ENCODE measurements around the gene CDH13.

The CDH13 gene

DNA sequence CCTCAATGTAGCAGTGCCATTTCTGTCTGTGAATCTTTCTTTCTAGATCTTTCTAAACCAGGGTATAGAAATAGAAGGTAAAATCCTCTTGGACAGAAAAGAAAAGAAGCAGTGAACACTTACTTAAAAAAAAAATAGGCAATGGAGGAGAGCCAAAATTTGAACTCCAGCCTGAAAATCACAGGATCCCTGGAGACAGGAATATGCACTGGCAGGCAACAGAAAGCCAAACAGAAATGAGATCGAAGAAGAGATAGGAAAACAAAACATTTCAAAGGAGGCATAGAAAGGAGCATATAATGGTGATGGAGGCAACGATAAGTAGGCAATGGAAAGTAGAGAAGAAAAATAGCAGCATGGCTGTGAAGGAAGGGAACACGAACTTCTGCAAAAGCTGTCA lies 927.3 kb downstream of the CDH13 start:
- Histone ChIP-seq H3K9ac (ENCODE audit: low read length) (no peak overlapping the region), H3K27ac (ENCODE audit: low read depth, low read length) (no peak overlapping the region), H3K9me3 (ENCODE audit: control insufficient read depth, insufficient read depth, low read depth, low read length) (no peaks in the 10 kb centered on the region), H3K4me1 (ENCODE audit: control insufficient read depth, insufficient read depth, low read length) (no peaks in the 10 kb centered on the region), H3K4me3 (ENCODE audit: low read depth, low read length) (no peak overlapping the region), H3K27me3 (ENCODE audit: control insufficient read depth, insufficient read depth, low read length) (no peaks in the 10 kb centered on the region), H3K36me3 (ENCODE audit: control insufficient read depth, insufficient read depth, low read length) (no peaks in the 10 kb centered on the region)

GRCh38 chr16:83554540-83554939 lies 927.8 kb downstream of the CDH13 start:
- no peaks in the 10 kb centered on the region for H3K36me3 ChIP-seq (ENCODE audit: control insufficient read depth, insufficient read depth, low read length)
- H3K4me1 ChIP-seq (ENCODE audit: control insufficient read depth, insufficient read depth, low read length), result no peaks in the 10 kb centered on the region
- no peaks in the 10 kb centered on the region for H3K9me3 ChIP-seq (ENCODE audit: control insufficient read depth, insufficient read depth, low read depth, low read length)
- no peak overlapping the region for H3K4me3 ChIP-seq (ENCODE audit: low read depth, low read length)
- no peak overlapping the region for H3K9ac ChIP-seq (ENCODE audit: low read length)
- no peak overlapping the region for H3K27ac ChIP-seq (ENCODE audit: low read depth, low read length)
- H3K27me3 ChIP-seq (ENCODE audit: control insufficient read depth, insufficient read depth, low read length), result no peaks in the 10 kb centered on the region

DNA sequence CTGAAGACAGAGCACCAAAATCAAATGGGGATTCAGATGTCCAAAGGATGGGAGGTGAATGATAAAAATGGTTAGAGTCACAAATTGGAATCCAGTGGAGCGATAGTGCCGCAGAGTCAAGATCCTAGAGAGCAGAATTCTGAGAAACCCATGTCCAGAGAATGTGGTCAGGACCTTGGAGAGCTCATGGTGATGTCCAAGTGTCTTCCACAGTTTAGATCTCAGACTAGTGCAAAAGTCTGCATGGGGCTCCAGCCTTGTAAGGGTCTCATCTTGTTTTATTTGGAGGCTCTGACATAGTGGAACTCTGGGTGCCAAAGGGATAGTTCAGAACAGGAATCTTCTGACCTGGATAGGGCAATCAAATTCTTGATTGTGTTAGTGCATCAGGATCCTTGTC lies 935.1 kb downstream of the CDH13 start:
- Histone ChIP-seq H3K36me3 (ENCODE audit: control insufficient read depth, insufficient read depth, low read length) (no peaks in the 10 kb centered on the region), H3K4me3 (ENCODE audit: low read depth, low read length) (no peak overlapping the region), H3K4me1 (ENCODE audit: control insufficient read depth, insufficient read depth, low read length) (no peaks in the 10 kb centered on the region), H3K27me3 (ENCODE audit: control insufficient read depth, insufficient read depth, low read length) (no peaks in the 10 kb centered on the region), H3K9me3 (ENCODE audit: control insufficient read depth, insufficient read depth, low read depth, low read length) (no peaks in the 10 kb centered on the region), H3K9ac (ENCODE audit: low read length) (no peak overlapping the region), H3K27ac (ENCODE audit: low read depth, low read length) (no peak overlapping the region)

- H3K4me1 ChIP-seq (ENCODE audit: control insufficient read depth, insufficient read depth, low read length), result no peaks in the 10 kb centered on the region
- H3K27ac ChIP-seq (ENCODE audit: low read depth, low read length), result no peak overlapping the region
- H3K9ac ChIP-seq (ENCODE audit: low read length), result no peak overlapping the region
- no peaks in the 10 kb centered on the region for H3K9me3 ChIP-seq (ENCODE audit: control insufficient read depth, insufficient read depth, low read depth, low read length)
- H3K27me3 ChIP-seq (ENCODE audit: control insufficient read depth, insufficient read depth, low read length), result no peaks in the 10 kb centered on the region
- no peak overlapping the region for H3K4me3 ChIP-seq (ENCODE audit: low read depth, low read length)
- no peaks in the 10 kb centered on the region for H3K36me3 ChIP-seq (ENCODE audit: control insufficient read depth, insufficient read depth, low read length)
Measured at GRCh38 chr16:83568345-83568744, 941.6 kb downstream of the CDH13 start.

DNA sequence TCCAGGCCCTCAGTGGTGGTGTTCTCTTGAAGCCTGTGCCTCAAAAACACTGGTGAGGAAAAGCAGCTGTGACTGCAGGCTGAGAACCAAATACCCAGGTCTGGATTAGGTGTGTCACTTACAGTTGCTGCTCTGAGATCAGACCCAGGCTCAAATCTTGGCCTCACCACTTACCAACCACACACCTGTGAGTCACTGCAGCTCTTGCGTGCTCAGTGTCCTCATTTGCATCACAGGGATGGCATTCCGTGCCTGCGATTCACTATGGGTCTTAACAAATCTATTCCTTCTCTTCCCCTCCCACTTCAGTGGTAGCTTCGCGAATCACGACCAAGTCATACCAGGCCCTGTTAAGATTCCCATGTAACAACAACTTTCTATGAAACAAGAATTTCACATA lies 947.6 kb downstream of the CDH13 start:
- no peaks in the 10 kb centered on the region for H3K27me3 ChIP-seq (ENCODE audit: control insufficient read depth, insufficient read depth, low read length)
- no peak overlapping the region for H3K9ac ChIP-seq (ENCODE audit: low read length)
- no peaks in the 10 kb centered on the region for H3K9me3 ChIP-seq (ENCODE audit: control insufficient read depth, insufficient read depth, low read depth, low read length)

GRCh38 chr16:83577078-83577745 lies 950.4 kb downstream of the CDH13 start:
- Histone ChIP-seq H3K9ac (ENCODE audit: low read length) (no peak overlapping the region), H3K36me3 (ENCODE audit: control insufficient read depth, insufficient read depth, low read length) (no peaks in the 10 kb centered on the region), H3K27me3 (ENCODE audit: control insufficient read depth, insufficient read depth, low read length) (no peaks in the 10 kb centered on the region), H3K9me3 (ENCODE audit: control insufficient read depth, insufficient read depth, low read depth, low read length) (no peaks in the 10 kb centered on the region), H3K27ac (ENCODE audit: low read depth, low read length) (no peak overlapping the region), H3K4me3 (ENCODE audit: low read depth, low read length) (no peak overlapping the region), H3K4me1 (ENCODE audit: control insufficient read depth, insufficient read depth, low read length) (peaks cover 15% of the 10 kb centered on the region)

More for the DNA sequence above, 947.6 kb downstream of the CDH13 start:
- H3K36me3 ChIP-seq (ENCODE audit: control insufficient read depth, insufficient read depth, low read length), result no peaks in the 10 kb centered on the region
- H3K4me1 ChIP-seq (ENCODE audit: control insufficient read depth, insufficient read depth, low read length), result peaks cover 11% of the 10 kb centered on the region
- H3K4me3 ChIP-seq (ENCODE audit: low read depth, low read length), result no peak overlapping the region
- no peak overlapping the region for H3K27ac ChIP-seq (ENCODE audit: low read depth, low read length)

- Histone ChIP-seq H3K9me3 (ENCODE audit: control insufficient read depth, insufficient read depth, low read depth, low read length) (no peaks in the 10 kb centered on the region), H3K36me3 (ENCODE audit: control insufficient read depth, insufficient read depth, low read length) (no peaks in the 10 kb centered on the region), H3K4me1 (ENCODE audit: control insufficient read depth, insufficient read depth, low read length) (peaks cover 23% of the 10 kb centered on the region), H3K4me3 (ENCODE audit: low read depth, low read length) (no peak overlapping the region), H3K9ac (ENCODE audit: low read length) (no peak overlapping the region), H3K27me3 (ENCODE audit: control insufficient read depth, insufficient read depth, low read length) (no peaks in the 10 kb centered on the region), H3K27ac (ENCODE audit: low read depth, low read length) (no peak overlapping the region)
Measured at GRCh38 chr16:83578171-83578570, 951.4 kb downstream of the CDH13 start.

GRCh38 chr16:83579027-83579426 lies 952.3 kb downstream of the CDH13 start:
- H3K9me3 ChIP-seq (ENCODE audit: control insufficient read depth, insufficient read depth, low read depth, low read length), result no peaks in the 10 kb centered on the region
- H3K27me3 ChIP-seq (ENCODE audit: control insufficient read depth, insufficient read depth, low read length), result no peaks in the 10 kb centered on the region
- no peaks in the 10 kb centered on the region for H3K36me3 ChIP-seq (ENCODE audit: control insufficient read depth, insufficient read depth, low read length)

DNA sequence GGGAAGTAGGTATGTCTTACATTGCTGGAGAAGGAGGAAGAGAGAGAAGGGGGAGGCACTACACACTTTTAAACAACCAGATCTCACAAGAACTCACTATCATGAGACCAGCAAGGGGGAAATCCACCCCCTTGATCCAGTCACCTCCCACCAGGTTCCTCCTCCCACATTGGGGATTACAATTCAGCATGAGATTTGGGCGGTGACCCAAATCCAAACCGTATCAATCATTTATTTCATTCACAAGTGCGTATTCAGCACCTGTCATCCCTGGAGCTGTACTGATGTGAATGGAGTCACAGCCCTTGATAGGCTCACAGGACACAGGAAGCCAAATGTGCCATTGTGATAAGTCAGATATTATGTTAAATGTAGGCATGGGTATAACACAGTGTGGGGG lies 952.7 kb downstream of the CDH13 start:
- no peaks in the 10 kb centered on the region for H3K36me3 ChIP-seq (ENCODE audit: control insufficient read depth, insufficient read depth, low read length)
- no peak overlapping the region for H3K4me3 ChIP-seq (ENCODE audit: low read depth, low read length)
- H3K27me3 ChIP-seq (ENCODE audit: control insufficient read depth, insufficient read depth, low read length), result no peaks in the 10 kb centered on the region

More at GRCh38 chr16:83579027-83579426, 952.3 kb downstream of the CDH13 start:
- Histone ChIP-seq H3K4me1 (ENCODE audit: control insufficient read depth, insufficient read depth, low read length) (peaks cover 21% of the 10 kb centered on the region), H3K9ac (ENCODE audit: low read length) (no peak overlapping the region), H3K27ac (ENCODE audit: low read depth, low read length) (no peak overlapping the region), H3K4me3 (ENCODE audit: low read depth, low read length) (no peak overlapping the region)

DNA sequence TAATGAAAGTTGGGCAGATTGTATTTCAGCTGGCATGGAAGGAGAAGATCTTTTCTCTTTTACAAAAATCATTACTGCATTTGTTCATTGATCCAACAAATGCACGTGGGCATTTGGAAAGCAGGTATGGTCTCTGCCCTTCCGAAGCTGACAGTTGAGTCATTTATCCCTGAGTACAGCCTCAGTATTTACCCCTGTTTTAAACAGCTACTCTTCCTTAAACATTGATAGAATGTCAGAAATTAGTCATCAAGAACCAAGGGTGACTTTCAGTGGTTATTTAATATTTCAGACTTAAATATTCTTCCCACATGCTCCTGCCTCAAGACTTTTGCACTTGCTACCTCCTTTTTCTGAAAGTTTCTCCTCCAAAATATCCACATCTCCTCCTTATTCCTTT lies 954.3 kb downstream of the CDH13 start:
- H3K9me3 ChIP-seq (ENCODE audit: control insufficient read depth, insufficient read depth, low read depth, low read length), result no peaks in the 10 kb centered on the region

More for the DNA sequence above, 952.7 kb downstream of the CDH13 start:
- Histone ChIP-seq H3K4me1 (ENCODE audit: control insufficient read depth, insufficient read depth, low read length) (peaks cover 16% of the 10 kb centered on the region), H3K9me3 (ENCODE audit: control insufficient read depth, insufficient read depth, low read depth, low read length) (no peaks in the 10 kb centered on the region), H3K27ac (ENCODE audit: low read depth, low read length) (no peak overlapping the region), H3K9ac (ENCODE audit: low read length) (no peak overlapping the region)

GRCh38 chr16:83581994-83582747 lies 955.4 kb downstream of the CDH13 start:
- Histone ChIP-seq H3K27me3 (ENCODE audit: control insufficient read depth, insufficient read depth, low read length) (no peaks in the 10 kb centered on the region), H3K4me3 (ENCODE audit: low read depth, low read length) (no peak overlapping the region), H3K36me3 (ENCODE audit: control insufficient read depth, insufficient read depth, low read length) (no peaks in the 10 kb centered on the region), H3K9me3 (ENCODE audit: control insufficient read depth, insufficient read depth, low read depth, low read length) (no peaks in the 10 kb centered on the region), H3K27ac (ENCODE audit: low read depth, low read length) (no peak overlapping the region), H3K4me1 (ENCODE audit: control insufficient read depth, insufficient read depth, low read length) (peaks cover 22% of the 10 kb centered on the region), H3K9ac (ENCODE audit: low read length) (no peak overlapping the region)

More for the DNA sequence above, 954.3 kb downstream of the CDH13 start:
- H3K36me3 ChIP-seq (ENCODE audit: control insufficient read depth, insufficient read depth, low read length), result no peaks in the 10 kb centered on the region
- H3K27ac ChIP-seq (ENCODE audit: low read depth, low read length), result no peak overlapping the region
- H3K9ac ChIP-seq (ENCODE audit: low read length), result no peak overlapping the region
- no peak overlapping the region for H3K4me3 ChIP-seq (ENCODE audit: low read depth, low read length)
- peaks cover 17% of the 10 kb centered on the region for H3K4me1 ChIP-seq (ENCODE audit: control insufficient read depth, insufficient read depth, low read length)
- no peaks in the 10 kb centered on the region for H3K27me3 ChIP-seq (ENCODE audit: control insufficient read depth, insufficient read depth, low read length)
